ENCODE results near the gene VGLL4.

DNA sequence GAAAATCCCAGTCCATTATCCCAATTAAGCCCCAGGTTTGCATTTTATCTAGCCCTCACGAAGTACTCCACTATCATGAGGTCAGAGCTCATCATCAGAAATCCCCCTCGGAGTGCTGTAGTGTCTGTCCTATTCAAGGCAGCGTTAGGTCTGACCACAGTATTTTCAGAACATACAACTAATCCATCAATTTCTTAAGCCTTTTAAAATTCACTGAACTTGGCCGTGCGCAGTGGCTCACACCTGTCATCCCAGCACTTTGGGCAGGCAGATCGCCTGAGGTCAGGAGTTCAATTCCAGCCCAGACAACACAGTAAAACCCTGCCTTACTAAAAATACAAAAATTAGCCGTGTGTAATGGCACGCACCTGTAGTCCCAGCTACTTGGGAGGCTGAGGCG lies 11.9 kb downstream of the VGLL4 start:
- TF ChIP-seq, protein P1, sequence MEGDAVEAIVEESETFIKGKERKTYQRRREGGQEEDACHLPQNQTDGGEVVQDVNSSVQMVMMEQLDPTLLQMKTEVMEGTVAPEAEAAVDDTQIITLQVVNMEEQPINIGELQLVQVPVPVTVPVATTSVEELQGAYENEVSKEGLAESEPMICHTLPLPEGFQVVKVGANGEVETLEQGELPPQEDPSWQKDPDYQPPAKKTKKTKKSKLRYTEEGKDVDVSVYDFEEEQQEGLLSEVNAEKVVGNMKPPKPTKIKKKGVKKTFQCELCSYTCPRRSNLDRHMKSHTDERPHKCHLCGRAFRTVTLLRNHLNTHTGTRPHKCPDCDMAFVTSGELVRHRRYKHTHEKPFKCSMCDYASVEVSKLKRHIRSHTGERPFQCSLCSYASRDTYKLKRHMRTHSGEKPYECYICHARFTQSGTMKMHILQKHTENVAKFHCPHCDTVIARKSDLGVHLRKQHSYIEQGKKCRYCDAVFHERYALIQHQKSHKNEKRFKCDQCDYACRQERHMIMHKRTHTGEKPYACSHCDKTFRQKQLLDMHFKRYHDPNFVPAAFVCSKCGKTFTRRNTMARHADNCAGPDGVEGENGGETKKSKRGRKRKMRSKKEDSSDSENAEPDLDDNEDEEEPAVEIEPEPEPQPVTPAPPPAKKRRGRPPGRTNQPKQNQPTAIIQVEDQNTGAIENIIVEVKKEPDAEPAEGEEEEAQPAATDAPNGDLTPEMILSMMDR (conservative IDR thresholded peaks at IDR 0.05; ENCODE audit: low read length), result no peak
- no peak for TF ChIP-seq EZH2phosphoT487 (IDR thresholded peaks at IDR 0.05; ENCODE audit: borderline replicate concordance)

Measured in Loucy (cell line).